Activated CD4-positive, alpha-beta memory T cell treated with anti-CD3 and anti-CD28 coated beads for 36 hours (primary cell): ENCODE data around the gene ACTL9. TPM values are rescaled to one million over a fixed set of nuclear protein-coding genes. Genes with fewer than 3 reads are reported as not detected.
A peak's percentile ranks its signal among the peaks of the same experiment; 100 is the strongest.
"Not testable (repeated sequence)": the region's sequence is repeated elsewhere in the genome, so short reads cannot be mapped to it uniquely, and the experiment has no call there.

ENCODE experiments used
- CTCF ChIA-PET: fragments of 350-600 bp; sonication (Branson Sonifier 250); formaldehyde crosslinking; loops from one replicate; lab custom pipeline; 2021; ENCODE audit warnings: antibody characterized with exemption, inconsistent platforms; lab: Charles Lee
- POLR2A ChIA-PET: fragments of 350-600 bp; sonication (Branson Sonifier 250); formaldehyde crosslinking; loops from one replicate; lab custom pipeline; 2021; ENCODE audit warnings: antibody characterized with exemption; lab: Charles Lee
- DNase-seq: peaks from one replicate; pipeline ENCODE4 v3.0.0-alpha.2; 2020
- H3K27ac Mint-ChIP-seq: one replicate; pipeline ENCODE4 v1.8.0; 2021; ENCODE audit warnings: mixed read lengths
- H3K27me3 Mint-ChIP-seq: one replicate; pipeline ENCODE4 v1.8.0; 2021; ENCODE audit warnings: mixed read lengths
- H3K36me3 Mint-ChIP-seq: one replicate; pipeline ENCODE4 v1.8.0; 2021; ENCODE audit warnings: mixed read lengths
- H3K4me1 Mint-ChIP-seq: one replicate; pipeline ENCODE4 v1.8.0; 2021; ENCODE audit warnings: low read depth, mixed read lengths
- H3K4me3 Mint-ChIP-seq: one replicate; pipeline ENCODE4 v1.8.0; 2021; ENCODE audit warnings: mild to moderate bottlenecking, mixed read lengths
- H3K9me3 Mint-ChIP-seq: one replicate; pipeline ENCODE4 v1.8.0; 2021; ENCODE audit warnings: mixed read lengths
- intact Hi-C: fragments of 100-400 bp; cut with micrococcal nuclease; formaldehyde crosslinking; loops from one replicate; pipeline ENCODE4 v1.15.1; 2023
- total RNA-seq, 2 experiments: library from RNA; stranded (reverse); gene quantifications; one replicate each; pipeline ENCODE4 v1.2.3, GENCODE V29; 2021

Gene ACTL9
- not detected for total RNA-seq

- ChIA-PET POLR2A (no interaction called here), CTCF (interaction anchor here (1.2 to 2.4 kb wide), 3 partner anchors 10 to 44 kb away, joined by 3 to 9 read pairs (median 9); no protein-coding TSS in a partner anchor)
- no peaks in the 10 kb centered on the region for H3K36me3 Mint-ChIP-seq
- peaks cover 37% of the 10 kb centered on the region for H3K4me1 Mint-ChIP-seq
- H3K27ac Mint-ChIP-seq, result no peak within 1 kb of the TSS
- no peak within 1 kb of the TSS for H3K4me3 Mint-ChIP-seq
- no peaks in the 10 kb centered on the region for H3K27me3 Mint-ChIP-seq
- intact Hi-C loops, result no loop called here
- no peaks in the 10 kb centered on the region for H3K9me3 Mint-ChIP-seq
- no peak for DNase-seq
These were observed at the start of gene ACTL9 for GRCh38 chr19:8698433-8699063. Gene ACTL9 (minus strand): TSS chr19:8698795. CDS start chr19:8698701, 94 bp downstream.

- CTCF ChIA-PET, H3K4me3 Mint-ChIP-seq, H3K4me1 Mint-ChIP-seq, H3K9me3 Mint-ChIP-seq, intact Hi-C loops, POLR2A ChIA-PET, H3K27ac Mint-ChIP-seq, H3K27me3 Mint-ChIP-seq, DNase-seq, H3K36me3 Mint-ChIP-seq: not testable (repeated sequence)
These were observed 40.9 kb upstream of the ACTL9 start for GRCh38 chr19:8739291-8740065.

GRCh38 chr19:8738377-8738776 lies 39.8 kb upstream of the ACTL9 start:
- H3K27me3 Mint-ChIP-seq, result peaks cover under 1% of the 10 kb centered on the region
- ChIA-PET CTCF (no interaction called here), POLR2A (no interaction called here)
- H3K9me3 Mint-ChIP-seq, result no peaks in the 10 kb centered on the region
- intact Hi-C loops, result no loop called here
- no peaks in the 10 kb centered on the region for H3K4me1 Mint-ChIP-seq
- no peak for DNase-seq
- no peak overlapping the region for H3K4me3 Mint-ChIP-seq
- H3K27ac Mint-ChIP-seq, result no peak overlapping the region
- no peaks in the 10 kb centered on the region for H3K36me3 Mint-ChIP-seq

GRCh38 chr19:8731428-8732169 lies 33.0 kb upstream of the ACTL9 start:
- CTCF ChIA-PET, result no interaction called here
- intact Hi-C loops, result no loop called here
- peak; percentile 25 for DNase-seq

GRCh38 chr19:8724276-8724675 lies 25.7 kb upstream of the ACTL9 start:
- Mint-ChIP-seq H3K4me1 (no peaks in the 10 kb centered on the region), H3K36me3 (no peaks in the 10 kb centered on the region), H3K27me3 (peaks cover 3% of the 10 kb centered on the region), H3K27ac (no peak overlapping the region), H3K9me3 (no peaks in the 10 kb centered on the region), H3K4me3 (no peak overlapping the region)
- CTCF ChIA-PET, result no interaction called here
- intact Hi-C loops, result no loop called here
- no peak for DNase-seq
- POLR2A ChIA-PET, result no interaction called here

More at GRCh38 chr19:8731428-8732169, 33.0 kb upstream of the ACTL9 start:
- Mint-ChIP-seq H3K36me3 (no peaks in the 10 kb centered on the region), H3K27me3 (peaks cover 1% of the 10 kb centered on the region), H3K4me3 (no peak overlapping the region), H3K9me3 (no peaks in the 10 kb centered on the region), H3K4me1 (no peaks in the 10 kb centered on the region), H3K27ac (no peak overlapping the region)
- POLR2A ChIA-PET, result no interaction called here

DNA sequence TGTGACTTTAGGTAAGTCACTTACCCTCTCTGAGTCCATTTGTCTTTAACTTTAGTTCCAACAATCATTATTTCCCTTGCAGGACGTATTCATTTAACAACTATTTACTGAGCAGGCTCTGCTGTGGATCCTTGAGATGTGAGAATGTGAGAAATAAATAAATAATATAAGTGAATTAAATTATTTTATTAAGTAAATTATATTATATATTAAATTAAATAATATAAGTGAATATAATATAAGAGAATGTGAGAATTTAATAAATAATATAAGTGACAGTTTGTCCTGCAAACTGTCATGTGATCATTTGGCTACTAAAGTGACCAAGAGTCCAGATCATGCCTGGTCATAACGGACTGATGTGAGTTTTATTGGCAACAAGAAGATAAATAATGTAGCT lies 23.4 kb upstream of the ACTL9 start:
- no peaks in the 10 kb centered on the region for H3K9me3 Mint-ChIP-seq
- ChIA-PET POLR2A (no interaction called here), CTCF (no interaction called here)
- H3K27me3 Mint-ChIP-seq, result peaks cover 3% of the 10 kb centered on the region
- intact Hi-C loops, result no loop called here
- H3K4me3 Mint-ChIP-seq, result no peak overlapping the region
- no peaks in the 10 kb centered on the region for H3K4me1 Mint-ChIP-seq
- no peak overlapping the region for H3K27ac Mint-ChIP-seq
- no peak for DNase-seq
- no peaks in the 10 kb centered on the region for H3K36me3 Mint-ChIP-seq

- ChIA-PET POLR2A (no interaction called here), CTCF (no interaction called here)
- no peak within 1 kb of the TSS for H3K4me3 Mint-ChIP-seq
- no peaks in the 10 kb centered on the region for H3K4me1 Mint-ChIP-seq
- intact Hi-C loops, result no loop called here
- H3K36me3 Mint-ChIP-seq, result no peaks in the 10 kb centered on the region
- no peak within 1 kb of the TSS for H3K27ac Mint-ChIP-seq
- H3K9me3 Mint-ChIP-seq, result peaks cover 2% of the 10 kb centered on the region
- peaks cover 3% of the 10 kb centered on the region for H3K27me3 Mint-ChIP-seq
- DNase-seq, result no peak
These were observed 22.7 kb upstream of the ACTL9 start, which contains the start of gene OR2Z1 for GRCh38 chr19:8721334-8721733. Gene OR2Z1 (plus strand): TSS chr19:8721634. CDS start chr19:8731029, 9,395 bp downstream.

DNA sequence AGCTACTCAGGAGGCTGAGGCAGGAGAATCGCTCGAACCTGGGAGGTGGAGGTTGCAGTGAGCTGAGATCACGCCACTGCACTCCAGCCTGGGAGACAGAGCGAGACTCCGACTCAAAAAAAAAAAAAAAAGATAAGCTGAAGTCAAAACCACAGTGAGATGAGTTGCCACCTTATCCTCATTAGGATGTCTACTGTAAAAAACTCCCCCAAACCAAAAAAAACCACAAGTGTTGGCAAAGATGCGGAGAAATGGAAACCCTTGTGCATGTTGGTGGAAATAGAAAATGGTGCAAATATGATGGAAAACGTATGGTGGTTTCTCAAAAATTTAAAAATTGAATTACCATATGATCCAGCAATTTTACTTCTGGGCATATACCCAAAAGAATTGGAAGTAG lies 11.7 kb upstream of the ACTL9 start:
- H3K4me3 Mint-ChIP-seq, H3K27me3 Mint-ChIP-seq, POLR2A ChIA-PET, intact Hi-C loops, H3K36me3 Mint-ChIP-seq, DNase-seq, H3K27ac Mint-ChIP-seq: not testable (repeated sequence)
- H3K4me1 Mint-ChIP-seq, result peaks cover 17% of the 10 kb centered on the region
- peaks cover 12% of the 10 kb centered on the region for H3K9me3 Mint-ChIP-seq
- CTCF ChIA-PET, result interaction anchor here (1.1 kb wide), 1 partner anchor 56 kb away, joined by 4 read pairs; no protein-coding TSS in a partner anchor

DNA sequence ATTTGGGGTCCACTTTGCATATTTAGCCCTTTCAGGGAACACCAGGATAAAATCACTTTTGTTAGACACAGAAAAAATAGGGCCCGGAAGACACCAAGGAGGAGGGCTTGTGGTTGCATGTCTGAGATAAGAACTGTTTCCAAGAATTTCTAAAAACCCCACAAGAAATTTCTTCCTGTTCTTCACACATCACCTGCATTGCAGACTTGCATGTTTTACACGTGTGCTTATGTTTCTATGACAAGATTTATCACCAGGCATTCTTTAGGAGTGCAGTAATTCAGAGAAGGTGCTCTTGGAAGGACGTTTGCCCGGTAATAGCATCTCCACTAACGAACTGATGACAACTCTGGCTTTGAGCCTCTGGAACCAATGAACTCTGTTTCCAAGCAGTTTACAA lies 7.1 kb upstream of the ACTL9 start:
- H3K27ac Mint-ChIP-seq, result peak overlapping the region; percentile 44
- POLR2A ChIA-PET, result no interaction called here
- CTCF ChIA-PET, result no interaction called here
- intact Hi-C loops, result no loop called here
- H3K4me1 Mint-ChIP-seq, result peaks cover 50% of the 10 kb centered on the region
- no peak overlapping the region for H3K4me3 Mint-ChIP-seq
- no peak for DNase-seq
- H3K36me3 Mint-ChIP-seq, result no peaks in the 10 kb centered on the region
- no peaks in the 10 kb centered on the region for H3K27me3 Mint-ChIP-seq
- H3K9me3 Mint-ChIP-seq, result no peaks in the 10 kb centered on the region

GRCh38 chr19:8705304-8705703 lies 6.7 kb upstream of the ACTL9 start:
- peaks cover 51% of the 10 kb centered on the region for H3K4me1 Mint-ChIP-seq
- intact Hi-C loops, H3K4me3 Mint-ChIP-seq, DNase-seq, H3K27me3 Mint-ChIP-seq, CTCF ChIA-PET, H3K9me3 Mint-ChIP-seq, H3K36me3 Mint-ChIP-seq: not testable (repeated sequence)
- H3K27ac Mint-ChIP-seq, result peak overlapping the region; percentile 44
- POLR2A ChIA-PET, result interaction anchor here (0.6 kb wide), 1 partner anchor 34 kb away, joined by 3 read pairs; no protein-coding TSS in a partner anchor

GRCh38 chr19:8703223-8703622 lies 4.6 kb upstream of the ACTL9 start:
- DNase-seq, result no peak
- Mint-ChIP-seq H3K27ac (no peak overlapping the region), H3K27me3 (no peaks in the 10 kb centered on the region), H3K4me1 (peaks cover 48% of the 10 kb centered on the region), H3K36me3 (no peaks in the 10 kb centered on the region), H3K9me3 (no peaks in the 10 kb centered on the region), H3K4me3 (no peak overlapping the region)
- intact Hi-C loops, result no loop called here
- CTCF ChIA-PET, result interaction anchor here (1.1 kb wide), 1 partner anchor 10 kb away, joined by 6 read pairs; no protein-coding TSS in a partner anchor
- POLR2A ChIA-PET, result no interaction called here

GRCh38 chr19:8702350-8702749 lies 3.8 kb upstream of the ACTL9 start:
- intact Hi-C loops, result no loop called here
- H3K9me3 Mint-ChIP-seq, result no peaks in the 10 kb centered on the region
- no peak overlapping the region for H3K27ac Mint-ChIP-seq
- ChIA-PET POLR2A (no interaction called here), CTCF (interaction anchor here (1.0 kb wide), 1 partner anchor 48 kb away, joined by 3 read pairs; no protein-coding TSS in a partner anchor)
- peak; percentile 60 for DNase-seq
- peak overlapping the region; percentile 0 for H3K4me3 Mint-ChIP-seq
- no peaks in the 10 kb centered on the region for H3K27me3 Mint-ChIP-seq
- no peaks in the 10 kb centered on the region for H3K36me3 Mint-ChIP-seq
- peaks cover 46% of the 10 kb centered on the region for H3K4me1 Mint-ChIP-seq
